22Rv1 (cell line): ENCODE measurements around the gene RNF175.
"Not testable (repeated sequence)": the region's sequence is repeated elsewhere in the genome, so short reads cannot be mapped to it uniquely, and the experiment has no call there.

Experiments
- H3K27ac ChIP-seq: fragments of 450-650 bp; 2 replicates; pipeline ENCODE4 v1.5.1; 2017
- CTCF ChIP-seq: fragments of 450-650 bp; IDR thresholded peaks from 2 replicates; pipeline ENCODE4 v1.5.1; 2017; ENCODE audit warnings: mild to moderate bottlenecking
- ZFX ChIP-seq: fragments of 450-650 bp; IDR thresholded peaks from 2 replicates; pipeline ENCODE4 v1.6.1; 2017; ENCODE audit warnings: antibody characterized with exemption, borderline replicate concordance

The RNF175 gene

GRCh38 chr4:153679486-153679885, 80.3 kb downstream of the RNF175 start:
- no peak overlapping the region for H3K27ac ChIP-seq
- no peak for TF ChIP-seq CTCF
- no peak for TF ChIP-seq ZFX

GRCh38 chr4:153676984-153677383, 82.8 kb downstream of the RNF175 start:
- TF ChIP-seq ZFX (no peak), CTCF (no peak)
- no peak overlapping the region for H3K27ac ChIP-seq

- H3K27ac ChIP-seq: no peak overlapping the region
- TF ChIP-seq ZFX (no peak), CTCF (no peak)
Observed at GRCh38 chr4:153676486-153676885, 83.3 kb downstream of the RNF175 start.

GRCh38 chr4:153669838-153670237, 90.0 kb downstream of the RNF175 start:
- TF ChIP-seq ZFX (no peak), CTCF (no peak)

GRCh38 chr4:153668647-153669046, 91.2 kb downstream of the RNF175 start:
- no peak for TF ChIP-seq ZFX
- TF ChIP-seq CTCF: no peak
- no peak overlapping the region for H3K27ac ChIP-seq

More at GRCh38 chr4:153669838-153670237, 90.0 kb downstream of the RNF175 start:
- no peak overlapping the region for H3K27ac ChIP-seq

GRCh38 chr4:153666505-153666904, 93.3 kb downstream of the RNF175 start:
- not testable (repeated sequence) for H3K27ac ChIP-seq

GRCh38 chr4:153663667-153664066, 96.2 kb downstream of the RNF175 start:
- no peak overlapping the region for H3K27ac ChIP-seq
- no peak for TF ChIP-seq CTCF
- no peak for TF ChIP-seq ZFX

GRCh38 chr4:153661908-153662307, 97.9 kb downstream of the RNF175 start:
- no peak overlapping the region for H3K27ac ChIP-seq
- TF ChIP-seq ZFX (no peak), CTCF (no peak)
